ENCODE data around the gene SPINT2. TPM values are rescaled to one million over a fixed set of nuclear protein-coding genes. Genes with fewer than 3 reads are reported as not detected.

The SPINT2 gene
- total RNA-seq, 1 donor from 2014 or later: 231 TPM

- no peak overlapping the region for H3K27ac ChIP-seq
- no peak for DNase-seq
Observed at GRCh38 chr19:38273499-38273898, 9.1 kb downstream of the SPINT2 start.

GRCh38 chr19:38274739-38275138 lies 10.4 kb downstream of the SPINT2 start:
- H3K27ac ChIP-seq: peak overlapping the region; percentile 32
- no peaks in the 10 kb centered on the region for H3K9me3 ChIP-seq
- intact Hi-C loops (cut with DNase I): no loop called here
- H3K4me3 ChIP-seq: no peak overlapping the region
- H3K4me1 ChIP-seq: peaks cover 57% of the 10 kb centered on the region
- peak; percentile 62 for ATAC-seq
- TF ChIP-seq, protein P1, sequence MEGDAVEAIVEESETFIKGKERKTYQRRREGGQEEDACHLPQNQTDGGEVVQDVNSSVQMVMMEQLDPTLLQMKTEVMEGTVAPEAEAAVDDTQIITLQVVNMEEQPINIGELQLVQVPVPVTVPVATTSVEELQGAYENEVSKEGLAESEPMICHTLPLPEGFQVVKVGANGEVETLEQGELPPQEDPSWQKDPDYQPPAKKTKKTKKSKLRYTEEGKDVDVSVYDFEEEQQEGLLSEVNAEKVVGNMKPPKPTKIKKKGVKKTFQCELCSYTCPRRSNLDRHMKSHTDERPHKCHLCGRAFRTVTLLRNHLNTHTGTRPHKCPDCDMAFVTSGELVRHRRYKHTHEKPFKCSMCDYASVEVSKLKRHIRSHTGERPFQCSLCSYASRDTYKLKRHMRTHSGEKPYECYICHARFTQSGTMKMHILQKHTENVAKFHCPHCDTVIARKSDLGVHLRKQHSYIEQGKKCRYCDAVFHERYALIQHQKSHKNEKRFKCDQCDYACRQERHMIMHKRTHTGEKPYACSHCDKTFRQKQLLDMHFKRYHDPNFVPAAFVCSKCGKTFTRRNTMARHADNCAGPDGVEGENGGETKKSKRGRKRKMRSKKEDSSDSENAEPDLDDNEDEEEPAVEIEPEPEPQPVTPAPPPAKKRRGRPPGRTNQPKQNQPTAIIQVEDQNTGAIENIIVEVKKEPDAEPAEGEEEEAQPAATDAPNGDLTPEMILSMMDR (IDR thresholded peaks at IDR 0.05): no peak
- DNase-seq: no peak
- H3K36me3 ChIP-seq: no peaks in the 10 kb centered on the region
- H3K27me3 ChIP-seq: no peaks in the 10 kb centered on the region

More at GRCh38 chr19:38273499-38273898, 9.1 kb downstream of the SPINT2 start:
- Histone ChIP-seq H3K36me3 (no peaks in the 10 kb centered on the region), H3K4me1 (peaks cover 44% of the 10 kb centered on the region), H3K27me3 (no peaks in the 10 kb centered on the region), H3K4me3 (no peak overlapping the region), H3K9me3 (no peaks in the 10 kb centered on the region)
- TF ChIP-seq, protein P1 (IDR thresholded peaks at IDR 0.05): no peak
- intact Hi-C loops (cut with DNase I): no loop called here
- ATAC-seq: no peak

DNA sequence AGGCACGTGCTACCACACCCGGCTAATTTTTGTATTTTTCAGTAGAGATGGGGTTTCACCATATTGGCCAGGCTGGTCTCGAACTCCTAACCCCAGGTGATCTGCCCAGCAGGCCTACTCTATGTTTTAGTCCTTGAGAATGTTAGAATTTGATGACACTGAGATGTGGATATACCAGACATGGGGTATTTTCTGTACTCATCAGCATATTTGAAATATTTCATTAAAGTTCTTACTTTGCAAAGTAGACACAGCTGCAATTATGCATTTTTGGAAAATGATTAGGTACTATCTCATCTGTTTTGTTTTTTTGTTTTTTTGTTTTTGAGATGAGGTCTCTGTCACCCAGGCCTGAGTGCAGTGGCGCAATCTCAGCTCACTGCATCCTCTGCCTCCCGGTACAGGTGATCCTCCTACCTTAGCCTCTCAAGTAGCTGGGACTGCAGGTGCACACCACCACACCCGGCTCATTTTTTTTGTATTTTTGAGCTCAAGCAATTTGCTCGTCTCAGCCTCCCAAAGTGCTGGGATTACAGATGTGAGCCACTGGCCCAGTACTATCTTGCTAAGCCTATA lies 12.7 kb downstream of the SPINT2 start:
- Histone ChIP-seq H3K27me3 (no peaks in the 10 kb centered on the region), H3K36me3 (no peaks in the 10 kb centered on the region), H3K9me3 (no peaks in the 10 kb centered on the region), H3K27ac (peak overlapping the region; percentile 72), H3K4me3 (no peak overlapping the region), H3K4me1 (peaks cover 67% of the 10 kb centered on the region)
- TF ChIP-seq, protein P1 (IDR thresholded peaks at IDR 0.05): no peak
- ATAC-seq (no peak), DNase-seq (no peak)
- intact Hi-C loops (cut with DNase I): no loop called here

DNA sequence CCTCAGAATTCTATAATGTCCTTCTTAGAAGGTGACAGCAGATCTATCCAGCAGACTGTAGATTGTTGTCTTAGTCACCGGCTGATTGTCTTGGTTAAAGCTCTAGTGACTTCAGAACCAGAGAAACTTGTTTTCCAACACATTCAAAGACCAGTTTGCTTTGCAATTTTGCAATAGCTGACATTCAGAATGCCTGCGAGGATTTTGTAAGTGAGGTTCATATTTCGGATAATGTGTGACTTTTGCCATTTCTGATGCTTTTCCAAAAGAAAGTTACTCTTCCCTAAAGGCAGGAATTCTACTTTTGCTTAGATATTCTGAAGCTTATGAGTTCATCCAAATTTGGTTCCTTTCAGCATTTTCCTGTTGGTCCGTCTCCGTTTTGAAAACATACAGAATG lies 13.2 kb downstream of the SPINT2 start:
- no peak for DNase-seq
- no peaks in the 10 kb centered on the region for H3K9me3 ChIP-seq
- H3K27me3 ChIP-seq: no peaks in the 10 kb centered on the region
- H3K4me1 ChIP-seq: peaks cover 68% of the 10 kb centered on the region
- H3K4me3 ChIP-seq: no peak overlapping the region
- H3K27ac ChIP-seq: peak overlapping the region; percentile 72
- H3K36me3 ChIP-seq: no peaks in the 10 kb centered on the region
- TF ChIP-seq, protein P1 (IDR thresholded peaks at IDR 0.05): no peak
- ATAC-seq: peak; percentile 48
- intact Hi-C loops (cut with DNase I): no loop called here

DNA sequence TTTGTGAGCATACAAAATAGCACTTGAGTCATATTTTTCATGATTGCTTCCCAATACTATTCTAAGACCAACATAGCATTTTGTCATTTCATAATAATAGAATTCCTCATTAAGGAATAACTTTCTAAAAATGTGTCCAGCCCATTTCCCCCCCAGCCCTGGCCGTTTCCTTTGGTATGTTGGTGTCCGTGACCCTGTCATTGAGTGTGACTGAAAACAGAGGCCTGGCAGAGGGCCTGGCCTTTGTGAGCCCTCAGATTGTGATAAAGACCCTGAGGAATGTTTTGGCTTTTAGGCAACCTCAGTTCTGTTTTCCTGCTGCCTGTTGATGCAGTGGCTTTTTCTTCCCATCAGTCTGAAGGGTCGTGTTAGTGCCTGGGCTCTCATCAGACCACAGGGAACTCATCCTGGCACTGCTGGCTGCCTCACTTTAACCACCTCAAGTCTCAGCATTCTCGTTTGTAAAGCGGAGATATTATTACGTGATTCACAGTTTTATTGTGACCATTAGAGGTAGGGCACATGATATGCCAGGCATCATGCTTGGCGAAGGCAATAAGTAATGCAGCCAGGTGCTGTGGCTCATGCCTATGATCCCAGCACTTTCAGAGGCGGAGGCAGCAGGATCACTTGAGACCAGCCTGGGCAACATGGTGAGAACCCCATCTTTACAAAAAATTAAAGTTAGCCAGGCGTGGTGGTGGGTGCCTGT lies 13.8 kb downstream of the SPINT2 start:
- H3K4me1 ChIP-seq: peaks cover 73% of the 10 kb centered on the region
- ATAC-seq (peak; percentile 67), DNase-seq (no peak)
- peak overlapping the region; percentile 72 for H3K27ac ChIP-seq
- H3K9me3 ChIP-seq: no peaks in the 10 kb centered on the region
- H3K36me3 ChIP-seq: no peaks in the 10 kb centered on the region
- TF ChIP-seq, protein P1 (IDR thresholded peaks at IDR 0.05): no peak
- intact Hi-C loops (cut with DNase I): no loop called here
- H3K4me3 ChIP-seq: no peak overlapping the region
- no peaks in the 10 kb centered on the region for H3K27me3 ChIP-seq

Data from upper lobe of right lung (tissue), 1 donor.